ENCODE measurements around the gene COPS3. TPM values are rescaled to one million over a fixed set of nuclear protein-coding genes. Genes with fewer than 3 reads are reported as not detected.

COPS3 gene
- total and polyA plus RNA-seq, 2 of the 8 experiments (the other 6 are each of a cell fraction or from before 2014, with no cell fraction given): 82.9 to 110 TPM

GRCh38 chr17:17217995-17218394 lies 63.1 kb downstream of the COPS3 start:
- no peak overlapping the region for H3K4me3 ChIP-seq (ENCODE audit: extremely low read depth in 1 of 4, insufficient read depth in 2 of 4, low read depth in 3 of 4, low read length in 4 of 4)
- ChIA-PET POLR2A (ENCODE audit: partially characterized antibody) (no interaction called here), CTCF (ENCODE audit: partially characterized antibody) (interaction anchor here (2.9 kb wide), 1 partner anchor 75 kb away, joined by 11 read pairs; no protein-coding TSS in a partner anchor)
- H3K36me3 ChIP-seq (ENCODE audit: control insufficient read depth in 2 of 4, insufficient read depth in 4 of 4, low read length in 3 of 4): peaks cover 20 to 74% (median 60%) of the 10 kb centered on the region in 4 experiments; a peak in 7 of 8 replicates
- H3K23me2 ChIP-seq (ENCODE audit: low read depth, low read length): no peaks in the 10 kb centered on the region
- H3K4ac ChIP-seq (replicated peaks; ENCODE audit: insufficient read length, low read depth, low read length): no peak overlapping the region
- no peak overlapping the region for H3K23ac ChIP-seq (ENCODE audit: insufficient read length)
- H4K8ac ChIP-seq (ENCODE audit: extremely low read depth, insufficient read depth, low read length): no peak overlapping the region
- H4K5ac ChIP-seq (ENCODE audit: insufficient read length, low read depth, low read length): no peak overlapping the region
- FAIRE-seq: no peak
- no peaks in the 10 kb centered on the region for H3K27me3 ChIP-seq (replicated peaks in 1 of 4; ENCODE audit: control insufficient read depth in 3 of 4, extremely low read depth in 1 of 4, insufficient read depth in 3 of 4, low read length in 3 of 4)
- no peak for DNase-seq (ENCODE audit: low read depth in 1 of 2, low spot score in 2 of 2)
- H4K91ac ChIP-seq (replicated peaks; ENCODE audit: insufficient read length, low read length): no peak overlapping the region
- H2AK5ac ChIP-seq (ENCODE audit: low read depth, low read length): no peak overlapping the region
- no peaks in the 10 kb centered on the region; a peak in 1 of 7 replicates for H3K4me1 ChIP-seq (replicated peaks in 1 of 4; ENCODE audit: control insufficient read depth in 3 of 4, insufficient read depth in 4 of 4, low read length in 3 of 4)
- H4K20me1 ChIP-seq (replicated peaks in 1 of 2; ENCODE audit: control insufficient read depth in 1 of 2, insufficient read depth in 2 of 2, low read length in 2 of 2): peaks cover 2 to 10% of the 10 kb centered on the region in 2 experiments
- no peaks in the 10 kb centered on the region for H3K9me3 ChIP-seq (ENCODE audit: insufficient read depth in 2 of 2, low read depth in 1 of 2, low read length in 1 of 2)
- no peak overlapping the region for H2BK5ac ChIP-seq (ENCODE audit: low read depth, low read length)
- no peak overlapping the region for H3K9ac ChIP-seq (replicated peaks in 1 of 4; ENCODE audit: extremely low read depth in 1 of 4, low read depth in 3 of 4, low read length in 3 of 4)
- TF ChIP-seq GABPA (IDR thresholded peaks at IDR 0.05; ENCODE audit: borderline replicate concordance, insufficient read depth, low read length) (no peak), SIN3A (conservative IDR thresholded peaks at IDR 0.05 in 1 of 2, IDR thresholded peaks at IDR 0.05 in 1 of 2; ENCODE audit: low read depth in 1 of 2, low read length in 2 of 2) (no peak), SUZ12 (IDR thresholded peaks at IDR 0.05; ENCODE audit: low read length) (no peak), SP4 (IDR thresholded peaks at IDR 0.05; ENCODE audit: low read length) (no peak), BRCA1 (IDR thresholded peaks at IDR 0.05; ENCODE audit: low read depth, low read length) (no peak), CTBP2 (IDR thresholded peaks at IDR 0.05; ENCODE audit: borderline replicate concordance, insufficient read depth, insufficient read length, low read length) (no peak), NRF1 (IDR thresholded peaks at IDR 0.05; ENCODE audit: low read depth, low read length) (no peak), PHF8 (conservative IDR thresholded peaks at IDR 0.05; ENCODE audit: low read depth, low read length) (no peak), YY1 (IDR thresholded peaks at IDR 0.05; ENCODE audit: low read depth, low read length) (no peak), SIX5 (IDR thresholded peaks at IDR 0.05; ENCODE audit: low read depth, low read length) (no peak), JUND (IDR thresholded peaks at IDR 0.05; ENCODE audit: low read length) (no peak), RBBP5 (IDR thresholded peaks at IDR 0.05; ENCODE audit: borderline replicate concordance, low read depth, low read length) (no peak), RAD21 (IDR thresholded peaks at IDR 0.05 in 1 of 2, conservative IDR thresholded peaks at IDR 0.05 in 1 of 2; ENCODE audit: low read depth in 2 of 2, low read length in 2 of 2) (no peak), POU5F1 (IDR thresholded peaks at IDR 0.05; ENCODE audit: low read depth, low read length) (no peak), TEAD4 (IDR thresholded peaks at IDR 0.05; ENCODE audit: low read depth, low read length) (no peak)
- WGBS, 2 experiments (ENCODE audit: extremely low coverage in 1 of 2, insufficient coverage in 1 of 2, insufficient read length in 1 of 2, insufficient replicate concordance in 2 of 2, low coverage in 1 of 2, low lambda C conversion rate in 2 of 2, missing lambda C conversion rate in 1 of 2): 100% methylated on average over 3 of the region's 3 CpGs; no CpG with 5 or more reads in 1 of the 2 experiments
- H3K4me2 ChIP-seq (ENCODE audit: insufficient read depth in 1 of 2, low read depth in 2 of 2, low read length in 2 of 2): no peak overlapping the region
- no peak overlapping the region for H2AFZ ChIP-seq (ENCODE audit: low read length)
- H2BK20ac ChIP-seq (ENCODE audit: low read length): no peak overlapping the region
- H3K79me1 ChIP-seq (ENCODE audit: low read depth, low read length): no peaks in the 10 kb centered on the region; the same call in 1 of the 2 replicates
- no peak overlapping the region for H3K14ac ChIP-seq (ENCODE audit: insufficient read length)
- H3K56ac ChIP-seq (replicated peaks; ENCODE audit: insufficient read length, low read depth, low read length): no peak overlapping the region
- H3K79me2 ChIP-seq (ENCODE audit: control insufficient read depth in 1 of 2, insufficient read depth in 2 of 2, low read length in 2 of 2): no peaks in the 10 kb centered on the region; a peak in 1 of 4 replicates
- no peak overlapping the region for H2BK12ac ChIP-seq (ENCODE audit: low read depth, low read length)
- H2BK15ac ChIP-seq (ENCODE audit: low read length): no peak overlapping the region
- no peak overlapping the region for H2BK120ac ChIP-seq (replicated peaks; ENCODE audit: low read depth, low read length)
- no peak overlapping the region for H3K18ac ChIP-seq (ENCODE audit: extremely low read depth, low read length)
- no peak overlapping the region for H3K27ac ChIP-seq (ENCODE audit: low read depth, low read length)
